GM19043 (cell line): ENCODE results near the gene ANKRD13A.
"Not testable (repeated sequence)": the region's sequence is repeated elsewhere in the genome, so short reads cannot be mapped to it uniquely, and the experiment has no call there.

Source experiments
- ATAC-seq: cut with Tn5 transposase; IDR thresholded peaks from one replicate; pipeline ENCODE4 v1.9.1; 2021; ENCODE audit warnings: low read depth; ENCODE audit not compliant: unreplicated experiment

ANKRD13A gene

DNA sequence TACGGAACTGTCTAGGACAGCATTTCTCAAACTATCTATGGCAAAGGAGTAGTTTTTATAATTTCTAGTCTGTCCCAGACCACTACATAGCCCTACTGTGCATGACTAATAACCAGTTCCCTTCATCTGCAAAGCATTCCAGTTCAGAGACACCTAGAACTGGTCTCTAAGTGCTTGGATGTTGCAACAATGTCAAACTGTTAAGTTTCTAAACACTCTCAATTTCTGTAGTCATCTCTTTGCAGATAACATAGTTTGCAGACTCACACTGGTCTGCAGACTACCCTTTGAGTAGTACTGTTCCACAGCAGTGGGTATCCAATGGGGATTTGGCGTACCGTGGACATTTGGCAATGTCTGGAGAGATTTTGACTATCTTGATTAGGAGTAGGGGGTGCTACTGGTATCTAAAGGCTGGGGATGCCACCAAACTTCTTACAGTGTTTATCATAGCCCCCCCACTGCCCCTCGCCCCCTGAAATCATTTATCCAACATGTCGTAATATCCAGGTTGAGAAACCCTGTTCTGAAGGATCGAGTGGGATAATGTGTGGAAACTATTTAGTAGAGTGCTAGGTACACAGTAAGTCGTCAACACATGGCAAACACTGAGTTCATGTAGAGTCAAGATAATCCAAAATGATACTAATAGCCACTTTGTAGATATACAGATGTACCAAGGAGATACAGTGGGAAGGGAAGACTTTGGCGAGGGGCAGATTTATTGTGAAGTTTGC, 47.4 kb downstream of the ANKRD13A start:
- ATAC-seq: no peak

- no peak for ATAC-seq
Observed at GRCh38 chr12:110047297-110047940, 48.2 kb downstream of the ANKRD13A start.

DNA sequence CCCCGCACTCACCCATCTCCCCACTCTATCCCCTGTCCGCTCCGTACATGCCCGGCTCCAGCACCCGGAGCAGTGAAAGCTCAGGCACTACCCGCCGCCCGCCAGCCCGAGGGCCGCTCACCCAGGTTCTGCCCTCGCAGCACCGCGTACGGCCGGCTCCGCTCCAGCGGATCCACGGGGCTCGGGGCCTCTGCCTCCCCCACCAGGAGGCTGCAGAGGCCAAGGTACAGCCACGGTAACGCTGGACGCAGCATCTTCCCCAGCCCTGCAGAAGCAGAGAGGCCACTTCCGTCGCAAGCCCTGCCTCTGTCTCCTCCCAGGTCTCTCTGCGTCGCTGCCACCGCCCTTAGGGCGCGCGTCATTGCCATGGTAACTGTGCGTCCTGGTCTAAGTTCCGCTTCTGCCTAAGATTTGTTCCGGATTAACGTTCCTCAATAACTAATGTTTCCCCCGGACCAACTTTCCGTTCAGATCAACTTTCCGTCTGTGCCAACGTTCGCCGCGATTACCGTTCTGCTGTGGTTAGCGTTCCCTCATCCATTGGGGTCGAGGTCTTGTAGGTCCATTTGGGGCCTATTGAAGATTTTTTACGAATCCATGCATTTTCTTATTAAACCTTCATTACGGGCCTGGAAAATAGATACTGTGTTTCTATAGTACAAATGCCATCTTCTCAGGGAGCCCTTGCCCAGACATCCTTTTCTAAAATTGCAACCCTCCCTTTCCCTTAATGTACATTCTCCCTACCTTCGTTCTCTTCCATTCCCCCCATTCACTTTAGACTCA, 49.2 kb downstream of the ANKRD13A start, which contains the start of gene C12orf76:
Gene C12orf76, minus strand, starts transcription at position 281 of the 786 bp plus-strand sequence. Its CDS starts 27 bp downstream, at position 254.
- ATAC-seq: peak; percentile 99

DNA sequence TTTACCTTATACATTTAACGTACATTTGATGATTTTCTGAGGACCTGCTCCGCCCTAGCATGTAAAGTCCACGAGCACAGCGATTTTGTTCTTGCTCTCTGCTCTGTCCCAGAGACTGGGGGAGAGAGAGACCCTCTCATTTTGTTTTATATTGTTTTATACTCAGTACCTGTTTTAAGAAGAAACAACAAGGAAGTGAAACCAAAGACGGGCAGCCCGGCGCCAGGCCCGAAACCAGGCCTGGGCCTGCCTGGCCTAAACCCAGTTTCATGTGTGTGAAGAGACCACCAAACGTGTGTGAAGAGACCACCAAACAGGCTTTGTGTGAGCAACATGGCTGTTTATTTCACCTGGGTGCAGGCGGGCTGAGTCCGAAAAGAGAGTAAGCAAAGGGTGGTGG, 49.8 kb downstream of the ANKRD13A start:
- ATAC-seq: not testable (repeated sequence)

GRCh38 chr12:110049666-110050065, 50.4 kb downstream of the ANKRD13A start:
- not testable (repeated sequence) for ATAC-seq

DNA sequence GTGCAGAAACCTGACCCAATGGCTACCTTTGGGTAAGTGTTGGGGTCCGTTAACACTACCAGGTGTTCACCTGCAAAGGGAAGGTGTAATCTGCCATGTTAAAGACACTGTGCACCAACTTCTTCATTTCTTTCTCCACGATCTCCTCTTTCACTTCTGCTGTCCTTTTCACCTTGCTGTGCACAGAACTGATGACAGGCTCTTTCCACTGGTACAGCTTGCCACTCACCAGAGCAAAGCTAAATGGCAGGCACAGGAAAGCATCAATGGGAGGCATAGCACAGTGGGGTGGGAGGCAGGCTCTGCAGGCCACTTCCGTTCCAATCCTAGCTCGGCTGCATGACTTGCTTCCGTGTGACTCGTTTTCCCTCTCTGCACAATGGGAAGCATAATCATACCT, 51.7 kb downstream of the ANKRD13A start:
- ATAC-seq: no peak

GRCh38 chr12:110055375-110056352, 56.4 kb downstream of the ANKRD13A start:
- ATAC-seq: not testable (repeated sequence)

- not testable (repeated sequence) for ATAC-seq
Observed at GRCh38 chr12:110056643-110057042, 57.4 kb downstream of the ANKRD13A start.

DNA sequence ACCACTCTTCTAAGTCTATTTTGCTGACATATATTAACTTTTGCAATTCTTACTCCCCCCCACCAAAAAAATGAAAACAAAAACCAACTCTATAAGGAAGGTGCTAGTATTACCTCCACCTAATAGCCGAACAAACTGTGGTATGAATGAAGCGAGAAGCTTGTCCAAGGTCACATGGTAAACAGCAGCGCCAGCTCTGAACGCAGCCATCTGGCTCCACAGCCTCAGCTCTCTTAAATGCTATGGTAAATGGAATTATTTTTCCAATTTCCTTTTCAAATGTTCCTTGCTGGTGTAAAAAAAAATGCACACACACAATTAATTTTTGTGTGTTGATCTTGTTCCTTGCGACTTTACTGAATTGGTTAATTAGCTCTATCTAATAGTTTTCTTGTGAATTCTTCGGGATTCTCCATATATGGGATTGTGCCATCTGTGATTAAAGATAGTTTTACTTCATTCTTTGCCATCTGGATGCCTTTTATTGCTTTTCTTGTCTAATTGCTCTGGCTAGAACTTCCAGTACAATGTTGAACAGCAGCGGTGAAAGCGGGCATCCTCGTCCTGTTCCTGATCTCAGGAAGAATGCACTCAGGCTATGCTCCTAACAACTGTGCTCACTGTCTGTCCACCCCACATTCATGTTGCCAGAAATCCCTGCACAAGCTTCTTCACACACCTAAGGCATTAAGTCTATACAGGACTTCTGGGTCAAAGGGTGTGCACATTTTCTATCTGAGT, 59.8 kb downstream of the ANKRD13A start:
- no peak for ATAC-seq

- no peak for ATAC-seq
Observed at GRCh38 chr12:110059651-110060000, 60.4 kb downstream of the ANKRD13A start.

- ATAC-seq: no peak
Observed at GRCh38 chr12:110062241-110062640, 63.0 kb downstream of the ANKRD13A start.

GRCh38 chr12:110065540-110065939, 66.3 kb downstream of the ANKRD13A start:
- no peak for ATAC-seq

DNA sequence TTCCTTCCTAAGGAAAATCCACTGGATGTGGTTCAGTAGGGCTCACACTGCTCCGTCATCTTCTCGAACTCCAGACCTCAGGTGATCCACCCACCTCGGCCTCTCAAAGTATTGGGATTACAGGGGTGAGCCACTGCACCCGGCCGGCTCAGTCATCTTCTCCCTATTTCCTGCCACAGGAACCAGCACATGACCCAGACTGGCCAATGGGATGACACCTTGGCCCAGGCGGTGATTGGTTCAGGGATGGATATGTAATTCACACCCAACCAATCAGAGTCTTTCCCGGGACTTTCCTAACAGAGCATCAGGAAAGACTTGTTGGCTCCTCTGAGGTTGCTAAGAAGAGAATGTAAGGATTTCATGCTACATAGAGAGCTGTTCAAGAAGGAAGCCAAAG, 68.3 kb downstream of the ANKRD13A start:
- ATAC-seq: no peak

- not testable (repeated sequence) for ATAC-seq
Observed at GRCh38 chr12:110068115-110068514, 68.9 kb downstream of the ANKRD13A start.

DNA sequence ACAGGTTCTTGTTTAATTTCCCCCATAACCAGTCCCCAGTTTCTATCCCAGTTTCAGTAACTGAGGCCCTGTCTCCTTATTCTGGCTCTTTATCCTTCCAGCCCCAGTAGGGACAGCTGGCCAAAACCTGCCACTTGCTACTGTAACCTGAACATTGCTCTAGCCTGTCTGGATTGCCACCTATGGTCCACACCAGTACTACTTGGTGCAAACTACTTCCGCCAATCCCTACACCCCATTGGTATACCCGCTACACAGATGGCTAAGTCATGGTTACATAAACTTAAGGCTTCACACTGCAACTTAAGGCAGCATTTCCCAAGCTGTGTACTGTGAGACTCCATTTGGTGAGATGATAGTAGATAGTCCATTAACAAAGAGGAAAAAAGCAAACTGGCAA, 69.4 kb downstream of the ANKRD13A start:
- no peak for ATAC-seq

DNA sequence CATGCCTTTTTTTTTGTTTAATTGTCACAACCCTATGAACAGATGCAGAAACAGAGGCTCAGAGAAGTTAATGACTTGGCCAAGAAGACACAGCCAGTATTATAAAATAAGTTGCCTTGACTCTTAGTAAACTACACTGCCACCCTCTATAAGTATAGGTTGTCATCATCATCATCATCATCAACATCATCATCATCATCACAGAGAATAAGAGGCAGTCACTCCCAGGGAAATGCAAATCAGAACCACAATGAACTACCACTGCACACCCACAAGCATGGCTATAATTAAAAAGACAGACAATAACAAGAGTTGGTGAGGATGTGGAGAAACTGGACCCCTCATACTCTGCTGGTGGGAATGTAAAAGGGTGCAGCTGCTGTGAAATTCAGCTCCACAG, 72.3 kb downstream of the ANKRD13A start:
- no peak for ATAC-seq

DNA sequence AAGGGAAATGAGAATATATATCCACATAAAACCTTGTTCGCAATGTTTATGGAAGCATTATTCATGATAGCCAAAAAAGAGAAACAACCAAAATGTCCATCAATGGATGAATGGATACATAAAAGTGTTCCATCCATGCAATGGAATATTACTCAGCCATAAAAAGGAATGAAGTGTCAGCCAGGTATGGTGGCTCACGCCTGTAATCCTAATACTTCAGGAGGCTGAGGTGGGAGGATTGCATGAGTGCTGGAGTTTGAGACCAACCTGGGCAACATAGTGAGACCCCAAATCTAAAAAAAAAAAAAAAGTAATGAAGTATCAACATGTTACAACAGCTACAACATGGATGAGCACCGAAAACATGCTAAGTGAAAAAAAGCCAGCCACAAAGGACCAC, 72.7 kb downstream of the ANKRD13A start:
- ATAC-seq: no peak

DNA sequence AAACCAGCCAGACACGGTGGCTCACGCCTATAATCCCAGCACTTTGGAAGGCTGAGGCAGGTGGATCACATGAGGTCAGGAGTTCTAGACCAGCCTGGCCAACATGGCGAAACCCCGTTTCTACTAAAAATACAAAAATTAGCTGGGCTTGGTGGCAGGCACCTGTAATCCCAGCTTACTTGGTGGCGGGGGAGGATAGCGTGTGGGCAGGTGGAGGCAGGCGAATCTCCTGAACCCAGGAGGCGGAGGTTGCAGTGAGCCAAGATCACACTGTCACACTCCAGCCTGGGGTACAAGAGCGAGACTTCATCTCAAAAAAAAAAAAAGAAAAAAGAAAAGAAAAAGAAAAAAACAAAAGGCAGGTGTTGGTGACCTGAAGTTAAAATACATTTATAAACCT, 73.4 kb downstream of the ANKRD13A start:
- ATAC-seq: not testable (repeated sequence)

DNA sequence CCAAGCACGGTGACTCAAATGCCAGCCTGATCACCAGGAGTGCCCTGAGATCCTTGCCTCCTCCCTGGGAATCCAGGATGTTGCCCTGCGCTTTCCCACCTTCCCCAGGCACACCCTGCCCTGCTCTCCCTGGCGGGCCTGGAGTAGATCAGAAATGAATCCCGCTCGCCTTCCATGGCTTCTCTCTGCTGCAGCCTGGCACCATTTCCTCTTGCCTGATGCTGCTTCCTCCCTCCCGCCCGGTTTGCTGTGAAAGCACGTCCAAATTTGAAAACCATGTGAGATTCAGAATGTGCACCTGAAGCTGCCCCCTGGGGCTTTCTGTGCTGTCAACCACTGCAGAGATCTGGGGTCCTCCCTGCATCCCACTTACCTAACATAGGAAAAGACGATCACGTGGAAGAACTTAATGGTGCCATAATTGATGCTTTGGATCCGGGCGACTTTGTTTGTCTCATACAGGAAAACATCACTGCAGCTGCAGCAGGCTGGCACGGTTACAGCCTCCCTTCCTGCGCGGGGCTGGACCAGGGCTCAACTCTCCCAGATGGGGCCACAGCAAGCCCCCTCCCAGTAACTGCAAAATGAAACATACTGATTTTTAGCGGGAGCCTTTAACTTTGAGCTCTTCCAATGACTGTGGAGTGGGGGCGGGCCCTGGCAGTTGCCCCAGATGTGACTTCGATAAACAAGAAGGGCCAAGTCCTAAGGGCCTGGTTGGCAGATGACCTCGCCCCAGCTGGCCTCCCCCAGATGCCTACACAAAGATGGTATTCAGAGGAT, 74.0 kb downstream of the ANKRD13A start:
- ATAC-seq: no peak
